Trophoblast cell (in vitro differentiated cells and primary cell): ENCODE results near the gene CNOT8.
A peak's percentile ranks its signal among the peaks of the same experiment; 100 is the strongest.

Experiments
- DNase-seq, 2 donors: peaks; one replicate each; pipeline ENCODE4 v3.0.0-alpha.2; 2016
- H2AFZ ChIP-seq: 2 replicates; pipeline ENCODE4 v1.6.1; 2013; ENCODE audit warnings: low read length, moderate library complexity, mild to moderate bottlenecking; ENCODE audit not compliant: insufficient read depth, poor library complexity
- H2AK5ac ChIP-seq: 2 replicates; pipeline ENCODE4 v1.6.1; 2013; ENCODE audit warnings: mild to moderate bottlenecking, low read length
- H2BK120ac ChIP-seq: 2 replicates; pipeline ENCODE4 v1.6.1; 2013; ENCODE audit warnings: low read length, mild to moderate bottlenecking, moderate library complexity; ENCODE audit not compliant: insufficient read depth, poor library complexity
- H2BK12ac ChIP-seq: 2 replicates; pipeline ENCODE4 v1.6.1; 2013; ENCODE audit warnings: mild to moderate bottlenecking, low read length, moderate library complexity
- H2BK5ac ChIP-seq: 2 replicates; pipeline ENCODE4 v1.6.1; 2013; ENCODE audit warnings: low read length, low read depth, moderate library complexity, mild to moderate bottlenecking; ENCODE audit not compliant: poor library complexity
- H3K14ac ChIP-seq: 2 replicates; pipeline ENCODE4 v1.6.1; 2013; ENCODE audit warnings: mild to moderate bottlenecking, low read length
- H3K18ac ChIP-seq: 2 replicates; pipeline ENCODE4 v1.6.1; 2013; ENCODE audit warnings: mild to moderate bottlenecking, low read length
- H3K23ac ChIP-seq: 2 replicates; pipeline ENCODE4 v1.6.1; 2013; ENCODE audit warnings: low read length
- H3K27ac ChIP-seq: 2 replicates; pipeline ENCODE4 v1.5.1; 2013; ENCODE audit warnings: low read depth, mild to moderate bottlenecking, inconsistent platforms, low read length, moderate library complexity
- H3K27me3 ChIP-seq: 2 replicates; pipeline ENCODE4 v1.6.1; 2013; ENCODE audit warnings: inconsistent platforms, mild to moderate bottlenecking, low read length, moderate library complexity; ENCODE audit not compliant: insufficient read depth
- H3K36me3 ChIP-seq, 2 experiments: 1 replicate in 1 of 2; 2 replicates in 1 of 2; pipeline ENCODE4 v1.6.1; 2013; ENCODE audit warnings: low read length in 2 of 2, mild to moderate bottlenecking in 2 of 2, moderate library complexity in 1 of 2; ENCODE audit not compliant: insufficient read depth in 2 of 2, control insufficient read depth in 1 of 2
- H3K4ac ChIP-seq: 2 replicates; pipeline ENCODE4 v1.6.1; 2013; ENCODE audit warnings: low read depth, mild to moderate bottlenecking, low read length, moderate library complexity
- H3K4me1 ChIP-seq, 2 experiments: 1 replicate in 1 of 2; 2 replicates in 1 of 2; pipeline ENCODE4 v1.6.1; 2013; ENCODE audit warnings: low read length in 2 of 2, mild to moderate bottlenecking in 2 of 2, moderate library complexity in 1 of 2; ENCODE audit not compliant: insufficient read depth in 2 of 2, control insufficient read depth in 1 of 2
- H3K4me2 ChIP-seq: 2 replicates; pipeline ENCODE4 v1.6.1; 2013; ENCODE audit warnings: inconsistent platforms, mild to moderate bottlenecking, low read length, moderate library complexity
- H3K4me3 ChIP-seq: 2 replicates; pipeline ENCODE4 v1.5.1; 2013; ENCODE audit warnings: mild to moderate bottlenecking, low read depth, low read length, inconsistent platforms
- H3K79me1 ChIP-seq: one replicate; pipeline ENCODE4 v1.6.1; 2013; ENCODE audit warnings: low read length
- H3K79me2 ChIP-seq: 2 replicates; pipeline ENCODE4 v1.6.1; 2013; ENCODE audit warnings: low read length, mild to moderate bottlenecking; ENCODE audit not compliant: control insufficient read depth, insufficient read depth, poor library complexity
- H3K9ac ChIP-seq: 2 replicates; pipeline ENCODE4 v1.6.1; 2013; ENCODE audit warnings: mild to moderate bottlenecking, low read length
- H3K9me3 ChIP-seq: 2 replicates; pipeline ENCODE4 v1.6.1; 2013; ENCODE audit warnings: low read depth, mild to moderate bottlenecking, control low read depth, inconsistent platforms, low read length; ENCODE audit not compliant: insufficient read depth
- H4K12ac ChIP-seq: 2 replicates; pipeline ENCODE4 v1.6.1; 2013; ENCODE audit warnings: low read depth, mild to moderate bottlenecking, low read length, moderate library complexity
- H4K8ac ChIP-seq: 2 replicates; pipeline ENCODE4 v1.6.1; 2013; ENCODE audit warnings: low read depth, mild to moderate bottlenecking, low read length, moderate library complexity
- H4K91ac ChIP-seq: one replicate; pipeline ENCODE4 v1.6.1; 2013; ENCODE audit warnings: low read depth, mild to moderate bottlenecking, low read length, moderate library complexity
- WGBS: extraction: QIAGEN DNeasy Blood & Tissue Kit; methylation state at CpG from one replicate; pipeline ENCODE4 v1.1.7; 2013; ENCODE audit warnings: missing lambda C conversion rate; ENCODE audit not compliant: insufficient read length, insufficient coverage; ENCODE audit errors: extremely low coverage; 5-methylcytosine and 5-hydroxymethylcytosine counted together

Gene CNOT8

GRCh38 chr5:154865466-154866184, 7.2 kb downstream of the CNOT8 start:
- Histone ChIP-seq H3K23ac (no peak overlapping the region), H3K9ac (no peak overlapping the region), H3K18ac (no peak overlapping the region), H3K4ac (no peak overlapping the region), H4K8ac (no peak overlapping the region), H2BK5ac (no peak overlapping the region), H4K91ac (no peak overlapping the region), H2BK120ac (no peak overlapping the region), H3K36me3 (peaks cover 24% of the 10 kb centered on the region in 2 experiments), H3K4me3 (no peak overlapping the region), H4K12ac (no peak overlapping the region), H3K27ac (no peak overlapping the region), H3K27me3 (no peaks in the 10 kb centered on the region), H2BK12ac (no peak overlapping the region), H2AFZ (no peak overlapping the region), H3K9me3 (no peaks in the 10 kb centered on the region), H3K4me2 (no peak overlapping the region), H3K79me2 (no peaks in the 10 kb centered on the region), H2AK5ac (no peak overlapping the region), H3K79me1 (no peaks in the 10 kb centered on the region), H3K4me1 (no peaks in the 10 kb centered on the region), H3K14ac (no peak overlapping the region)
- WGBS: no CpG with 5 or more reads among the region's 5 CpGs
- no peak for DNase-seq

- Histone ChIP-seq H3K79me2 (no peaks in the 10 kb centered on the region), H3K23ac (no peak overlapping the region), H3K4ac (no peak overlapping the region), H3K27me3 (no peaks in the 10 kb centered on the region), H2AFZ (no peak overlapping the region), H2AK5ac (no peak overlapping the region), H2BK120ac (no peak overlapping the region), H3K79me1 (no peaks in the 10 kb centered on the region), H4K91ac (no peak overlapping the region), H3K36me3 (peaks cover 26 to 30% of the 10 kb centered on the region in 2 experiments), H2BK12ac (no peak overlapping the region), H4K8ac (no peak overlapping the region), H3K9ac (no peak overlapping the region), H4K12ac (no peak overlapping the region), H3K4me1 (no peaks in the 10 kb centered on the region), H3K27ac (no peak overlapping the region), H2BK5ac (no peak overlapping the region), H3K4me3 (no peak overlapping the region), H3K9me3 (no peaks in the 10 kb centered on the region), H3K18ac (no peak overlapping the region), H3K4me2 (no peak overlapping the region), H3K14ac (no peak overlapping the region)
- no CpG with 5 or more reads among the region's 2 CpGs for WGBS
- DNase-seq: no peak
These were observed 8.4 kb downstream of the CNOT8 start for GRCh38 chr5:154866841-154867240.

DNA sequence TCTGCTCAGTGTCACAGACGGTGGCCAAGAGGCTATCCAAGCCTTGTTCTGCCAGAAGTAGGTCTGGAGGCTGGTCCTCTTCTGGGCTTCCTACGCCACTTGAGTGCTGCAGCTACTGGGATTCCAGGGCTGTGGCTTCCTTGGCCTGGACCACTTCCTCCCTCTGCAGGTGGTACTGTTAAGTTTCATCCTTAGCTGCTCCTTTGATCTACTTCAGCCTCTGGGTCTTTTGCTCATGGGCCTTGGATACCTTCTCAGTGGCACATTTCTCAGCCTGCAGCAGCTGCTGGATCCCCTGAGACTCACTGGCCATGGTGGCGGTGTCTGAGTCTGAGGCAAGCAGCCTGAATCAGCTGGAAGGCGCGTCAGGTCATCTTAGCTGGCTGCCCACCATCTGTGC, 10.3 kb downstream of the CNOT8 start:
- Histone ChIP-seq H3K79me1 (no peaks in the 10 kb centered on the region), H2AK5ac (no peak overlapping the region), H3K4ac (no peak overlapping the region), H2BK120ac (no peak overlapping the region), H2BK12ac (no peak overlapping the region), H3K4me3 (no peak overlapping the region), H4K8ac (no peak overlapping the region), H3K9ac (no peak overlapping the region), H3K14ac (no peak overlapping the region), H4K91ac (no peak overlapping the region), H3K27me3 (no peaks in the 10 kb centered on the region), H3K4me2 (no peak overlapping the region), H2BK5ac (no peak overlapping the region), H3K36me3 (peaks cover 29 to 36% of the 10 kb centered on the region in 2 experiments), H2AFZ (peak overlapping the region; percentile 9), H3K27ac (no peak overlapping the region), H3K23ac (no peak overlapping the region), H3K4me1 (no peaks in the 10 kb centered on the region), H3K18ac (no peak overlapping the region), H4K12ac (no peak overlapping the region), H3K9me3 (no peaks in the 10 kb centered on the region), H3K79me2 (no peaks in the 10 kb centered on the region)
- DNase-seq: no peak
- no CpG with 5 or more reads among the region's 5 CpGs for WGBS

DNA sequence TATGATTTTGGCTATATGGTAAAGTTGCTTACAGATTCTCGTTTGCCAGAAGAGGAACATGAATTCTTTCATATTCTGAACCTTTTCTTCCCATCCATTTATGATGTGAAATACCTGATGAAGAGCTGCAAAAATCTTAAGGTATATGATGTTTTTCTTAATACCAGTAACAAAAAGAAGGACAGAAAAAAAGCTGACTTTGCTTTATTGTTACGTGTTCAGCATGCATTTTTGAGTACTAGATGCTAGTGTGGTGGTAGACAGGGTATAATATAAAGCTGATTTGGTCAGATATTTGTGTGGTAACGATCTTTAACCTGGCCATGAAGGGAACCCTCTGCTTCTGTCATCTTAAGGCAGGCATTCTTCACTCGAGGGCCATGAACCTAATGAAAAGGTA, 13.3 kb downstream of the CNOT8 start:
- Histone ChIP-seq H3K79me2 (no peaks in the 10 kb centered on the region), H3K27ac (no peak overlapping the region), H3K4me2 (no peak overlapping the region), H4K12ac (no peak overlapping the region), H3K9me3 (no peaks in the 10 kb centered on the region), H2BK5ac (no peak overlapping the region), H3K4ac (no peak overlapping the region), H2AK5ac (no peak overlapping the region), H3K18ac (no peak overlapping the region), H2BK12ac (no peak overlapping the region), H4K91ac (no peak overlapping the region), H4K8ac (no peak overlapping the region), H3K36me3 (peaks cover 30 to 42% of the 10 kb centered on the region in 2 experiments), H2AFZ (no peak overlapping the region), H3K9ac (no peak overlapping the region), H3K23ac (no peak overlapping the region), H3K27me3 (no peaks in the 10 kb centered on the region), H3K4me1 (no peaks in the 10 kb centered on the region), H3K14ac (no peak overlapping the region), H2BK120ac (no peak overlapping the region), H3K79me1 (no peaks in the 10 kb centered on the region), H3K4me3 (no peak overlapping the region)
- DNase-seq: no peak
- no CpG with 5 or more reads among the region's 4 CpGs for WGBS
